Astrocyte (in vitro differentiated cells and primary cell): Measurements from ENCODE around the gene PBX1.

Experiments used
- CTCF ChIP-seq: IDR thresholded peaks from 2 replicates; pipeline ENCODE4 v1.5.1; 2011; ENCODE audit warnings: low read depth, mild to moderate bottlenecking, inconsistent platforms, low read length, moderate library complexity; ENCODE audit not compliant: insufficient read depth
- EZH2 ChIP-seq: IDR thresholded peaks from 2 replicates; pipeline ENCODE4 v1.6.1; 2012; ENCODE audit warnings: mild to moderate bottlenecking, low read length, inconsistent platforms; ENCODE audit not compliant: insufficient read depth

- TF ChIP-seq CTCF, result no peak
- no peak for TF ChIP-seq EZH2
Observed at GRCh38 chr1:164706606-164706987, 147.6 kb downstream of the PBX1 start.
